ENCODE results near the gene MPP3. TPM values are rescaled to one million over a fixed set of nuclear protein-coding genes. Genes with fewer than 3 reads are reported as not detected.

Gene MPP3
- 5.7 and 6.9 TPM in 2 replicates for total RNA-seq (2021)
- long read RNA-seq, partial matches to known transcripts, result 7 of 13 reads
- long read RNA-seq, other reads (novel, unspliced or antisense), result 4 of 13 reads

GRCh38 chr17:43832976-43833829 lies at the start of gene MPP3:
MPP3 (minus strand) TSS chr17:43833146; CDS start chr17:43831906, 1,240 bp downstream.
- no peak within 1 kb of the TSS for H3K4ac ChIP-seq (ENCODE audit: low read depth, low read length)
- no peak within 1 kb of the TSS for H2BK20ac ChIP-seq (ENCODE audit: low read depth, low read length, poor library complexity, severe bottlenecking)
- H2AK5ac ChIP-seq (ENCODE audit: insufficient read length, low read length), result no peak within 1 kb of the TSS
- H2BK15ac ChIP-seq (ENCODE audit: low read depth, low read length), result no peak within 1 kb of the TSS
- H4K8ac ChIP-seq (replicated peaks; ENCODE audit: insufficient read length, low read depth, low read length), result no peak within 1 kb of the TSS
- H3K23me2 ChIP-seq (ENCODE audit: insufficient read length, low read depth, low read length, poor library complexity, severe bottlenecking), result peaks cover 4% of the 10 kb centered on the region
- no peaks in the 10 kb centered on the region for H4K20me1 ChIP-seq (ENCODE audit: control insufficient read depth, insufficient read depth, insufficient read length)
- no peak within 1 kb of the TSS for H2BK120ac ChIP-seq (ENCODE audit: low read depth, low read length, poor library complexity, severe bottlenecking)
- H4K91ac ChIP-seq (ENCODE audit: insufficient read length, low read depth, low read length), result no peak within 1 kb of the TSS
- H2BK12ac ChIP-seq (ENCODE audit: insufficient read length, low read depth, low read length), result no peak within 1 kb of the TSS
- TF ChIP-seq CTCF (conservative IDR thresholded peaks at IDR 0.05), result no peak
- H3K18ac ChIP-seq (ENCODE audit: insufficient read length, low read depth, low read length), result no peak within 1 kb of the TSS
- no peak within 1 kb of the TSS for H3K56ac ChIP-seq (ENCODE audit: insufficient read length, low read depth, low read length)
- H2BK5ac ChIP-seq (ENCODE audit: insufficient read length, low read length), result no peak within 1 kb of the TSS
- H3K4me1 ChIP-seq (ENCODE audit: insufficient read depth, low read length), result no peaks in the 10 kb centered on the region
- H3K27me3 ChIP-seq (ENCODE audit: insufficient read depth, low read length), result peaks cover 6% of the 10 kb centered on the region; the same call in 1 of the 2 replicates
- Mint-ChIP-seq H3K4me1 (peaks cover 16 to 23% of the 10 kb centered on the region in 2 experiments), H3K27ac (no peak within 1 kb of the TSS), H3K4me3 (peak within 1 kb of the TSS; percentile 79 to 91), H3K9me3 (peaks cover 11 to 14% of the 10 kb centered on the region in 2 experiments), H3K27me3 (ENCODE audit: low read depth) (peaks cover 48% of the 10 kb centered on the region), H3K36me3 (ENCODE audit: insufficient read depth in 1 of 3, low read depth in 3 of 3) (peaks cover 8 to 24% (median 8%) of the 10 kb centered on the region in 3 experiments)
- no peak within 1 kb of the TSS for H2AFZ ChIP-seq (ENCODE audit: low read length)
- H3K79me1 ChIP-seq (ENCODE audit: insufficient read depth, low read depth, low read length, poor library complexity, severe bottlenecking), result no peaks in the 10 kb centered on the region
- no peak within 1 kb of the TSS for H3T11ph ChIP-seq (ENCODE audit: low read length)
- no peak within 1 kb of the TSS for H3K14ac ChIP-seq (ENCODE audit: insufficient read depth, low read length)
- H3K27ac ChIP-seq (ENCODE audit: insufficient read length, low read depth, low read length), result no peak within 1 kb of the TSS
- DNase-seq, result peak; percentile 68
- peak within 1 kb of the TSS; percentile 37 for H3K4me2 ChIP-seq (ENCODE audit: insufficient read depth, insufficient read length, low read length)
- no CpG with 5 or more reads among the region's 87 CpGs for WGBS (ENCODE audit: extremely low coverage, insufficient read length, low lambda C conversion rate)
- no peaks in the 10 kb centered on the region for H3K79me2 ChIP-seq (ENCODE audit: insufficient read depth, low read length)
- H3K9ac ChIP-seq (ENCODE audit: extremely low read depth, insufficient read length, low read length), result no peak within 1 kb of the TSS
- H4K5ac ChIP-seq (ENCODE audit: insufficient read length, low read depth, low read length), result no peak within 1 kb of the TSS
- no peak within 1 kb of the TSS for H3K23ac ChIP-seq (ENCODE audit: insufficient read length, low read depth, low read length)
- no peaks in the 10 kb centered on the region for H3K9me3 ChIP-seq (ENCODE audit: control insufficient read depth, low read depth, low read length)

Data from H9 (cell line).